ENCODE data around the gene PCGF1.

Gene PCGF1

GRCh38 chr2:74515981-74516633 is 8.6 kb upstream of the PCGF1 start:
- Histone ChIP-seq H2AFZ (peak overlapping the region; percentile 62), H3K79me2 (no peaks in the 10 kb centered on the region), H3K36me3 (ENCODE audit: control insufficient read depth, insufficient read depth, low read length) (no peaks in the 10 kb centered on the region), H3K27ac (no peak overlapping the region), H3K4me1 (no peaks in the 10 kb centered on the region), H3K27me3 (ENCODE audit: control insufficient read depth, insufficient read depth, low read length) (no peaks in the 10 kb centered on the region), H3K4me3 (ENCODE audit: low read depth, low read length) (peak overlapping the region; percentile 46), H3K9ac (no peak overlapping the region), H3K4me2 (ENCODE audit: low read length) (peak overlapping the region; percentile 61), H3K9me3 (ENCODE audit: control insufficient read depth, low read length) (no peaks in the 10 kb centered on the region)
- TF ChIP-seq, protein P1, sequence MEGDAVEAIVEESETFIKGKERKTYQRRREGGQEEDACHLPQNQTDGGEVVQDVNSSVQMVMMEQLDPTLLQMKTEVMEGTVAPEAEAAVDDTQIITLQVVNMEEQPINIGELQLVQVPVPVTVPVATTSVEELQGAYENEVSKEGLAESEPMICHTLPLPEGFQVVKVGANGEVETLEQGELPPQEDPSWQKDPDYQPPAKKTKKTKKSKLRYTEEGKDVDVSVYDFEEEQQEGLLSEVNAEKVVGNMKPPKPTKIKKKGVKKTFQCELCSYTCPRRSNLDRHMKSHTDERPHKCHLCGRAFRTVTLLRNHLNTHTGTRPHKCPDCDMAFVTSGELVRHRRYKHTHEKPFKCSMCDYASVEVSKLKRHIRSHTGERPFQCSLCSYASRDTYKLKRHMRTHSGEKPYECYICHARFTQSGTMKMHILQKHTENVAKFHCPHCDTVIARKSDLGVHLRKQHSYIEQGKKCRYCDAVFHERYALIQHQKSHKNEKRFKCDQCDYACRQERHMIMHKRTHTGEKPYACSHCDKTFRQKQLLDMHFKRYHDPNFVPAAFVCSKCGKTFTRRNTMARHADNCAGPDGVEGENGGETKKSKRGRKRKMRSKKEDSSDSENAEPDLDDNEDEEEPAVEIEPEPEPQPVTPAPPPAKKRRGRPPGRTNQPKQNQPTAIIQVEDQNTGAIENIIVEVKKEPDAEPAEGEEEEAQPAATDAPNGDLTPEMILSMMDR (IDR thresholded peaks at IDR 0.05) = no peak

DNA sequence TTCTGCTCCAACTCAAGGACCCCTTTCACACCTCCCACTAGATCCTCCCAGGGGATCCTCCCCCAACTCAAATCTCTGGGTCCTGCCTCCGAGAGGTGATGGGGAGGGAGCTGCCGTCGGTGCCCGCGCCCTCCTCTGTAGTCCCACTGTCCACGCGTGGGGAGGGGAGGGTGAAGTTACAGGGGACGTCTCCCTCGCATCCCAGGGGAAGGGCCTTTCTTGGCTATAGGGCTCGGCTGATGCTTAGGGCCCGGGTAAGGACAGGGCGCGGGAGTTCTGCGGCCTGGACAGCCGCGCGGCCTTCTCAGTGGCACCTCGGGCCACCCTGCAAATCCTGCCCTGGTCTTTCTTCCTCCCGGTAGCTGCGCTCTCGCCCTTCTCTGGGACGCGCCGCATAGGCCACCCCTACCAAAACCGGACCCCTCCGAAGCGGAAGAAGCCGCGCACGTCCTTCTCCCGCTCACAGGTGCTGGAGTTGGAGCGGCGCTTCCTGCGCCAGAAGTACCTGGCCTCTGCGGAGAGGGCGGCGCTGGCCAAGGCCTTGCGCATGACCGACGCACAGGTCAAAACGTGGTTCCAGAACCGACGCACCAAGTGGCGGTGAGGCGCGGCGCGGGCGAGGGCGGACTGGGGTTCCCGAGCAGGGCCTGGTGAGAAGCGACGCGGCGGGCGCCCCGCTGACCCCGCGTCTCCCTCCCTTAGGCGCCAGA is 7.9 kb upstream of the PCGF1 start:
- TF ChIP-seq, protein P1 (IDR thresholded peaks at IDR 0.05) = no peak
- Histone ChIP-seq H3K27ac (no peak overlapping the region), H2AFZ (peak overlapping the region; percentile 62), H3K9me3 (ENCODE audit: control insufficient read depth, low read length) (no peaks in the 10 kb centered on the region), H3K36me3 (ENCODE audit: control insufficient read depth, insufficient read depth, low read length) (no peaks in the 10 kb centered on the region), H3K4me2 (ENCODE audit: low read length) (peak overlapping the region; percentile 61), H3K79me2 (no peaks in the 10 kb centered on the region), H3K27me3 (ENCODE audit: control insufficient read depth, insufficient read depth, low read length) (no peaks in the 10 kb centered on the region), H3K4me1 (no peaks in the 10 kb centered on the region), H3K4me3 (ENCODE audit: low read depth, low read length) (peak overlapping the region; percentile 46), H3K9ac (no peak overlapping the region)

DNA sequence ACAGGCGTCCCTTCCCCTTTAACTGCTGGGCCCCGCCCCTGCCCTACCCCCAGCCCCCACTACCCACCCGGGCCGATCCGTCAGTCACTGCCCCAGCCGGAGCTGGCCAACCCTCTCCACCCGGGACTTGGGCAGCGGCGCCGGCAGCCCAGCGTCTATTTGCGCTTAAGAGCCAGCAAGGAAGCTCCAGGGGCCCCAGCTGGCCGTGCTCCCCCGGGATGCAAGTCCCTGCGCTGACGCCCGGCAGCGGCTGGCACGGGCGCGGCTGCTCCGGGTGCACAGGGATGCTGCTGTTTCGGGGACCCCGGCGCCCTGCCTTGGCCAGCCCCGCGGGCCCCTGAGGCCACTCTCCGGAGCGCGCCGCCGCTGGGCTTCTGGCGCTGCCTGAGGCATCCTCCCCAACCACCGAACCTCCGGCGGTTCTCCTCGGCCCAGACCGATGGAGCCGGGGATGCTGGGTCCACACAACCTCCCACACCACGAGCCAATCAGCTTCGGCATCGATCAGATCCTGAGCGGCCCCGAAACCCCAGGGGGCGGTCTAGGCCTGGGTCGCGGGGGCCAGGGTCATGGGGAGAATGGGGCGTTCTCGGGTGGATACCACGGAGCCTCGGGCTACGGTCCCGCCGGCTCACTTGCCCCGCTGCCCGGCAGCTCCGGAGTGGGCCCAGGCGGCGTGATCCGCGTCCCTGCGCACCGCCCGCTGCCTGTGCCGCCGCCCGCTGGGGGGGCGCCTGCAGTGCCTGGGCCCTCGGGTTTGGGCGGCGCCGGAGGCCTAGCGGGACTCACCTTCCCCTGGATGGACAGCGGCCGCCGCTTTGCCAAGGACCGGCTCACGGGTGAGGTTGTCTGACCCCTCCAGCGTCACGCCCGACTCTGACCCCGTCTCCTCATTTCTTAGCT is 7.1 kb upstream of the PCGF1 start, which contains the start of gene TLX2:
Gene TLX2, plus strand, starts transcription at position 83 of the 903 bp plus-strand sequence. Its CDS starts 357 bp downstream, at position 440.
- no peak within 1 kb of the TSS for H2AFZ ChIP-seq
- H3K27ac ChIP-seq = no peak within 1 kb of the TSS
- H3K27me3 ChIP-seq (ENCODE audit: control insufficient read depth, insufficient read depth, low read length) = no peaks in the 10 kb centered on the region
- H3K4me1 ChIP-seq = no peaks in the 10 kb centered on the region
- no peaks in the 10 kb centered on the region for H3K9me3 ChIP-seq (ENCODE audit: control insufficient read depth, low read length)
- H3K79me2 ChIP-seq = no peaks in the 10 kb centered on the region
- TF ChIP-seq, protein P1 (IDR thresholded peaks at IDR 0.05) = no peak
- H3K36me3 ChIP-seq (ENCODE audit: control insufficient read depth, insufficient read depth, low read length) = no peaks in the 10 kb centered on the region
- no peak within 1 kb of the TSS for H3K9ac ChIP-seq
- H3K4me3 ChIP-seq (ENCODE audit: low read depth, low read length) = peak within 1 kb of the TSS; percentile 39
- peak within 1 kb of the TSS; percentile 57 for H3K4me2 ChIP-seq (ENCODE audit: low read length)

DNA sequence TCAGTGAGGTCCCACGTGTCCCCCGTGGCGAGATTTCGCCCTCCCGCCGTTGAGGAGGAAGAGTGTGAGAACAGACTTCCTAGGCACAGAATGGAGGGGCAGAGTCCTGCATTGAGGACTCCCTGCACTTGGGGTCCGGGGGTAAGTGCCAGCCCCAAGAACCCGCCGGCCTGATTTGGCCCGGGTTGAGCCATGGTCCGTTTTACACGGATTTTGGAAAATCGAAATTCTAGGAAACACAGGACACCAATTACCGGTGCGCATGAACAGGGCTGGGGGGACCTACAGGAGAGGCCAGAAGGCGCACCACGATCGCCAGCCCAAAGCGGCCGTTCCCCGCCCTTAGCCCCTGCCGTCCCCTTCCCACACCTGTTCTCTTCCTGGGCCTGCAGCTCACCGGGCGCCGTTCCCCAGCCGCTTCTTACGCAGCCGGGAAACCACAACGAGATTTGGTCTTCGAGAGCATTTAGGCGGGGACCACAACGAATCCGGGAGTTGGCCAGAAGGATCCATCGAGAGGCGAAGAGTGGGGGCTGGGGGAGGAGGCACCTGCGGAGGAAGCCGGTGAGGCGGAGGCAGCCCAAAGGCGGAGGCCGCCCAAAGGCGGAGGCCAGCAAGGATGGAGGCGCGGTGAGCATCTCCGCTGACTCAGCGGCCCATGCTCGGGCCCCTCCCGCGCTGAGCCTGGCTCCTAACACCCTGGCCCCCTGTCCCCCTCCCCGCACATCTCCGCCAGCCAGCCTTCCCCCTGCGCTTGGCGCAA is 6.3 kb upstream of the PCGF1 start:
- H3K4me1 ChIP-seq = no peaks in the 10 kb centered on the region
- TF ChIP-seq, protein P1 (IDR thresholded peaks at IDR 0.05) = no peak
- no peak overlapping the region for H2AFZ ChIP-seq
- no peak overlapping the region for H3K27ac ChIP-seq
- H3K79me2 ChIP-seq = no peaks in the 10 kb centered on the region
- no peak overlapping the region for H3K4me2 ChIP-seq (ENCODE audit: low read length)
- no peaks in the 10 kb centered on the region for H3K9me3 ChIP-seq (ENCODE audit: control insufficient read depth, low read length)
- H3K4me3 ChIP-seq (ENCODE audit: low read depth, low read length) = no peak overlapping the region
- H3K9ac ChIP-seq = no peak overlapping the region
- no peaks in the 10 kb centered on the region for H3K36me3 ChIP-seq (ENCODE audit: control insufficient read depth, insufficient read depth, low read length)
- H3K27me3 ChIP-seq (ENCODE audit: control insufficient read depth, insufficient read depth, low read length) = no peaks in the 10 kb centered on the region
